H1 (cell line): ENCODE data around the gene EPHB3. TPM values are rescaled to one million over a fixed set of nuclear protein-coding genes. Genes with fewer than 3 reads are reported as not detected.

Source experiments
- CTCF ChIA-PET: fragments of 300-600 bp; sonication (Branson Sonifier 250); formaldehyde crosslinking; loops from one replicate; lab custom pipeline; 2021; ENCODE audit not compliant: partially characterized antibody; lab: Charles Lee
- POLR2A ChIA-PET: fragments of 300-600 bp; sonication (Branson Sonifier 250); formaldehyde crosslinking; loops from one replicate; lab custom pipeline; 2021; ENCODE audit warnings: inconsistent platforms; ENCODE audit not compliant: partially characterized antibody; lab: Charles Lee
- DNase-seq, 2 experiments: peaks; one replicate each; pipeline versions ENCODE4 v3.0.0 to v3.0.0-alpha.2; 2010 to 2022; ENCODE audit warnings: low spot score in 2 of 2, low read depth in 1 of 2, mixed read lengths in 1 of 2
- FAIRE-seq: peaks from 2 replicates; lab custom pipeline; 2011; peaks lifted over from hg19 to GRCh38; lab: Jason Lieb, UNC
- H2AFZ ChIP-seq: 2 replicates; pipeline ENCODE4 v1.8.1; 2012; ENCODE audit warnings: low read length, inconsistent platforms
- H2AK5ac ChIP-seq: 2 replicates; pipeline ENCODE4 v1.6.1; 2013; ENCODE audit warnings: low read depth, low read length
- H2BK120ac ChIP-seq: replicated peaks from 2 replicates; pipeline ENCODE3; 2013; ENCODE audit warnings: low read depth, low read length, inconsistent platforms
- H2BK12ac ChIP-seq: 2 replicates; pipeline ENCODE4 v1.6.1; 2013; ENCODE audit warnings: low read depth, low read length
- H2BK15ac ChIP-seq: 2 replicates; pipeline ENCODE4 v1.6.1; 2013; ENCODE audit warnings: low read length
- H2BK20ac ChIP-seq: 2 replicates; pipeline ENCODE4 v1.6.1; 2013; ENCODE audit warnings: low read length
- H2BK5ac ChIP-seq: 2 replicates; pipeline ENCODE4 v1.6.1; 2013; ENCODE audit warnings: low read depth, low read length
- H3K14ac ChIP-seq: 2 replicates; pipeline ENCODE4 v1.6.1; 2013; ENCODE audit warnings: inconsistent platforms; ENCODE audit not compliant: insufficient read length
- H3K18ac ChIP-seq: 2 replicates; pipeline ENCODE4 v1.6.1; 2013; ENCODE audit warnings: low read length; ENCODE audit errors: extremely low read depth
- H3K23ac ChIP-seq: 2 replicates; pipeline ENCODE4 v1.6.1; 2013; ENCODE audit warnings: inconsistent platforms; ENCODE audit not compliant: insufficient read length
- H3K23me2 ChIP-seq: 2 replicates; pipeline ENCODE4 v1.6.1; 2013; ENCODE audit warnings: low read depth, low read length
- H3K27ac ChIP-seq: 2 replicates; pipeline ENCODE4 v1.6.1; 2011; ENCODE audit warnings: low read depth, low read length, inconsistent platforms
- H3K27me3 ChIP-seq, 4 experiments: replicated peaks in 1 of 4; 1 replicate in 1 of 4; 2 replicates in 3 of 4; pipeline versions ENCODE4 v1.6.1 to v1.8.1; 2011 to 2013; ENCODE audit warnings: low read length in 3 of 4, mild to moderate bottlenecking in 3 of 4, inconsistent platforms in 2 of 4, mixed read lengths in 2 of 4, moderate library complexity in 1 of 4; ENCODE audit not compliant: control insufficient read depth in 3 of 4, insufficient read depth in 3 of 4; ENCODE audit errors: extremely low read depth in 1 of 4
- H3K36me3 ChIP-seq, 4 experiments: 2 replicates each; pipeline versions ENCODE4 v1.6.1 to v1.8.1; 2011 to 2013; ENCODE audit warnings: mild to moderate bottlenecking in 4 of 4, low read length in 3 of 4, moderate library complexity in 2 of 4, control low read depth in 1 of 4, inconsistent platforms in 1 of 4; ENCODE audit not compliant: insufficient read depth in 4 of 4, control insufficient read depth in 2 of 4
- H3K4ac ChIP-seq: replicated peaks from 2 replicates; pipeline ENCODE3; 2013; ENCODE audit warnings: low read length, low read depth, mixed read lengths, inconsistent platforms; ENCODE audit not compliant: insufficient read length
- H3K4me1 ChIP-seq, 4 experiments: replicated peaks in 1 of 4; 1 replicate in 1 of 4; 2 replicates in 3 of 4; pipeline versions ENCODE4 v1.6.1 to v1.8.1; 2011 to 2013; ENCODE audit warnings: low read length in 3 of 4, inconsistent platforms in 2 of 4, mixed read lengths in 1 of 4; ENCODE audit not compliant: insufficient read depth in 4 of 4, control insufficient read depth in 3 of 4
- H3K4me2 ChIP-seq, 2 experiments: 2 replicates each; pipeline versions ENCODE4 v1.6.1 to v1.8.1; 2011 to 2013; ENCODE audit warnings: low read depth in 2 of 2, low read length in 2 of 2, control low read depth in 1 of 2, inconsistent platforms in 1 of 2, mild to moderate bottlenecking in 1 of 2; ENCODE audit not compliant: insufficient read depth in 1 of 2
- H3K4me3 ChIP-seq, 4 experiments: fragments of 200-600, 300-600 bp in 1 of 4; sonication (generic), shearing (Covaris generic), sonication (Bioruptor Twin) in 1 of 4; 2 replicates each; pipeline versions ENCODE4 v1.5.1 to v1.8.1; 2011 to 2016; ENCODE audit warnings: low read length in 4 of 4, low read depth in 3 of 4, control low read depth in 2 of 4, inconsistent platforms in 2 of 4, mild to moderate bottlenecking in 2 of 4, mixed read lengths in 1 of 4, moderate library complexity in 1 of 4; ENCODE audit not compliant: insufficient read depth in 2 of 4; ENCODE audit errors: extremely low read depth in 1 of 4
- H3K56ac ChIP-seq: replicated peaks from 2 replicates; pipeline ENCODE3; 2013; ENCODE audit warnings: low read depth, mild to moderate bottlenecking, mixed read lengths, low read length, inconsistent platforms; ENCODE audit not compliant: insufficient read length
- H3K79me1 ChIP-seq: 2 replicates; pipeline ENCODE4 v1.6.1; 2013; ENCODE audit warnings: low read depth, low read length, control low read depth
- H3K79me2 ChIP-seq, 2 experiments: 2 replicates each; pipeline versions ENCODE4 v1.6.1 to v1.8.1; 2012 to 2013; ENCODE audit warnings: low read length in 2 of 2, mild to moderate bottlenecking in 2 of 2, inconsistent platforms in 1 of 2; ENCODE audit not compliant: insufficient read depth in 2 of 2, control insufficient read depth in 1 of 2
- H3K9ac ChIP-seq, 4 experiments: replicated peaks in 1 of 4; 1 replicate in 1 of 4; 2 replicates in 3 of 4; pipeline versions ENCODE4 v1.6.1 to v1.8.1; 2011 to 2013; ENCODE audit warnings: low read depth in 3 of 4, low read length in 3 of 4, control low read depth in 2 of 4, mild to moderate bottlenecking in 2 of 4, moderate library complexity in 2 of 4, inconsistent platforms in 1 of 4; ENCODE audit errors: extremely low read depth in 1 of 4
- H3K9me3 ChIP-seq, 2 experiments: 2 replicates each; pipeline versions ENCODE4 v1.6.1 to v1.8.1; 2012 to 2013; ENCODE audit warnings: mild to moderate bottlenecking in 2 of 2, moderate library complexity in 2 of 2, control low read depth in 1 of 2, inconsistent platforms in 1 of 2, low read depth in 1 of 2, low read length in 1 of 2, mixed read lengths in 1 of 2; ENCODE audit not compliant: insufficient read depth in 2 of 2
- H4K20me1 ChIP-seq, 2 experiments: replicated peaks in 1 of 2; 2 replicates each; pipeline versions ENCODE3 to v1.8.1; 2011 to 2013; ENCODE audit warnings: inconsistent platforms in 2 of 2, low read length in 2 of 2, mild to moderate bottlenecking in 1 of 2; ENCODE audit not compliant: insufficient read depth in 2 of 2, control insufficient read depth in 1 of 2
- H4K5ac ChIP-seq: 2 replicates; pipeline ENCODE4 v1.6.1; 2013; ENCODE audit warnings: low read length, low read depth, mixed read lengths, inconsistent platforms; ENCODE audit not compliant: insufficient read length
- H4K8ac ChIP-seq: 2 replicates; pipeline ENCODE4 v1.8.0; 2013; ENCODE audit warnings: mild to moderate bottlenecking, moderate library complexity, low read length, inconsistent platforms; ENCODE audit not compliant: insufficient read depth; ENCODE audit errors: extremely low read depth
- H4K91ac ChIP-seq: replicated peaks from 2 replicates; pipeline ENCODE3; 2013; ENCODE audit warnings: low read length, mixed read lengths, inconsistent platforms; ENCODE audit not compliant: insufficient read length
- ASH2L ChIP-seq: fragments of 200-600, 300-600 bp; sonication (generic); IDR thresholded peaks from one replicate; pipeline ENCODE4 v1.7.1; 2017; ENCODE audit warnings: low read length
- CBX8 ChIP-seq: fragments of 300-800, 300-1000 bp; sonication (generic); IDR thresholded peaks from 2 replicates; pipeline ENCODE4 v1.7.1; 2016; ENCODE audit warnings: low read depth, low read length, borderline replicate concordance
- GTF2F1 ChIP-seq: IDR thresholded peaks from 2 replicates; pipeline ENCODE4 v1.6.1; 2012; ENCODE audit warnings: low read depth, low read length, improper control_type of control experiment, borderline replicate concordance
- HDAC6 ChIP-seq: IDR thresholded peaks from one replicate; pipeline ENCODE4 v1.7.1; 2012; ENCODE audit warnings: low read depth, mild to moderate bottlenecking, inconsistent platforms, low read length, moderate library complexity
- POLR2AphosphoS5 ChIP-seq: IDR thresholded peaks from 2 replicates; pipeline ENCODE4 v1.6.1; 2011; ENCODE audit warnings: low read depth, low read length
- RAD21 ChIP-seq, 2 experiments: IDR thresholded peaks in 1 of 2; conservative IDR thresholded peaks in 1 of 2; 2 replicates each; pipeline ENCODE4 v1.6.1; 2011; ENCODE audit warnings: low read depth in 2 of 2, low read length in 2 of 2, improper control_type of control experiment in 1 of 2, inconsistent platforms in 1 of 2, mild to moderate bottlenecking in 1 of 2, moderate library complexity in 1 of 2
- RXRA ChIP-seq: IDR thresholded peaks from 2 replicates; pipeline ENCODE4 v1.6.1; 2011; ENCODE audit warnings: low read depth, mild to moderate bottlenecking, low read length, moderate library complexity; ENCODE audit not compliant: insufficient read depth
- SP4 ChIP-seq: IDR thresholded peaks from 2 replicates; pipeline ENCODE4 v1.6.1; 2012; ENCODE audit warnings: low read length, inconsistent platforms
- TEAD4 ChIP-seq: IDR thresholded peaks from 2 replicates; pipeline ENCODE4 v1.6.1; 2012; ENCODE audit warnings: low read depth, low read length, inconsistent platforms, mixed read lengths
- YY1 ChIP-seq: IDR thresholded peaks from 2 replicates; pipeline ENCODE4 v1.6.1; 2011; ENCODE audit warnings: low read depth, mild to moderate bottlenecking, low read length
- ZNF274 ChIP-seq: IDR thresholded peaks from 2 replicates; pipeline ENCODE4 v1.7.0; 2012; ENCODE audit warnings: low read length, borderline replicate concordance; ENCODE audit errors: extremely low read depth
- WGBS, 2 experiments: shearing (Covaris generic) in 1 of 2; methylation state at CpG; one replicate each; pipeline versions ENCODE4 v1.1.6 to v1.1.7; 2013 to 2015; ENCODE audit warnings: low lambda C conversion rate in 2 of 2, mixed read lengths in 2 of 2, inconsistent platforms in 1 of 2, low coverage in 1 of 2, missing lambda C conversion rate in 1 of 2; ENCODE audit not compliant: insufficient replicate concordance in 2 of 2, insufficient coverage in 1 of 2, insufficient read length in 1 of 2; ENCODE audit errors: extremely low coverage in 1 of 2, missing lambda C conversion rate in 1 of 2; 5-methylcytosine and 5-hydroxymethylcytosine counted together
- polyA plus RNA-seq, 7 experiments: library from polyadenylated mRNA; depleted of rRNA in 3 of 7; stranded (reverse) in 5 of 7; unstranded in 2 of 7; fragments of >200 nt in 5 of 7; fragments of 200-250 nt in 2 of 7; gene quantifications; 1 replicate in 5 of 7; 2 replicates in 1 of 7; 4 replicates in 1 of 7; pipeline versions ENCODE4 v1.2.1 to v1.2.3, GENCODE V29; 2011 to 2013; ENCODE audit warnings: missing spikeins in 2 of 7, mixed read lengths in 2 of 7
- total RNA-seq: library from RNA; stranded (reverse); fragmentation: NEBNext Ultra II Directional; extraction: Animal tissue kit (Norgen Biotek cat#: 25700); gene quantifications from 2 replicates; pipeline ENCODE4 v1.2.1, GENCODE V29; 2021
- TF ChIP-seq, protein P1 (sequence below): IDR thresholded peaks from 2 replicates; pipeline ENCODE4 v1.6.1; 2011; ENCODE audit warnings: low read length, improper control_type of control experiment

Gene EPHB3
- total and polyA plus RNA-seq, 2 of the 8 experiments (the other 6 are each of a cell fraction or from before 2014, with no cell fraction given), result 0.41 to 0.91 TPM

DNA sequence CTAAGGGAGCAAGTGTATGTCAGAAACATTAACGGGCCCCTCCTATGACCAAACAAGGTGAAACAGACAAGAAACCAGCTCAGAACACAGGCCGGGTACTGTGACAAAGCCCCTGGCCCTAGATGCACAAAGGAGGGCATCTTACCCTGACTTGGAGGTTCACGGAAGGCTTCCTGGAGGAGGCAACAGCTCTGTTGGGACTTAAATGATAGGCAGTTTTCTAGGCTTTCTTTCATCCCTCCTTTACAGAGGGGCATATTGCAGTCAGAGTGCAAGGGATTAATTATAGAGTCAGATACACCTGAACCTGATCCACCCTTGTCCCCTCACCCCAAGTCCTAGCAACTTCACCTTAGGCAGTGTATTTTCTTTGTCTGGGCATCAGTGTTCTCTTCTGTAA lies 8.4 kb downstream of the EPHB3 start:
- no peaks in the 10 kb centered on the region for H3K9me3 ChIP-seq
- peak overlapping the region; percentile 74 to 82; a peak in 3 of 4 replicates for H3K4me2 ChIP-seq
- H2BK15ac ChIP-seq, result no peak overlapping the region
- peaks cover 9 to 14% of the 10 kb centered on the region in 2 experiments for H4K20me1 ChIP-seq
- peak overlapping the region; percentile 39; the same call in 1 of the 2 replicates for H2BK5ac ChIP-seq
- no peak overlapping the region for H2AK5ac ChIP-seq
- H3K4me3 ChIP-seq, result peak overlapping the region in 2 of 4 experiments; percentile 1 to 82; a peak in 4 of 8 replicates
- H3K23ac ChIP-seq, result no peak overlapping the region
- H2BK12ac ChIP-seq, result no peak overlapping the region
- H2AFZ ChIP-seq, result no peak overlapping the region
- H3K23me2 ChIP-seq, result peaks cover 16% of the 10 kb centered on the region
- no peak overlapping the region for H3K18ac ChIP-seq
- ChIA-PET CTCF (interaction anchor here (0.9 to 1.8 kb wide), 9 partner anchors 9 to 208 kb away, joined by 3 to 6 read pairs (median 4); partner anchors contain the start of gene EPHB3), POLR2A (interaction anchor here (0.7 to 1.6 kb wide), 5 partner anchors 9 to 88 kb away, joined by 3 to 4 read pairs (median 3); partner anchors contain the start of gene EPHB3)
- H4K8ac ChIP-seq, result no peak overlapping the region
- no peak for DNase-seq
- no peaks in the 10 kb centered on the region for H3K79me1 ChIP-seq
- H3K4me1 ChIP-seq, result peaks cover 2 to 48% (median 38%) of the 10 kb centered on the region in 4 experiments
- no peaks in the 10 kb centered on the region for H3K36me3 ChIP-seq
- 57% methylated on average over 3 of the region's 3 CpGs; no CpG with 5 or more reads in 1 of the 2 experiments for WGBS, 2 experiments
- FAIRE-seq, result no peak
- no peak overlapping the region for H3K56ac ChIP-seq
- no peak overlapping the region for H4K5ac ChIP-seq
- H3K9ac ChIP-seq, result no peak overlapping the region
- no peak overlapping the region for H4K91ac ChIP-seq
- peaks cover 52 to 87% (median 76%) of the 10 kb centered on the region in 4 experiments for H3K27me3 ChIP-seq
- H2BK120ac ChIP-seq, result no peak overlapping the region
- no peak overlapping the region for H3K4ac ChIP-seq
- no peak overlapping the region for H2BK20ac ChIP-seq
- no peak overlapping the region for H3K27ac ChIP-seq
- no peak overlapping the region for H3K14ac ChIP-seq
- no peaks in the 10 kb centered on the region for H3K79me2 ChIP-seq
- no peak for TF ChIP-seq RAD21 (IDR thresholded peaks at IDR 0.05 in 1 of 2, conservative IDR thresholded peaks at IDR 0.05 in 1 of 2; ENCODE audit: low read depth in 2 of 2, low read length in 2 of 2)
- TF ChIP-seq ASH2L, result no peak
- TF ChIP-seq, protein P1, sequence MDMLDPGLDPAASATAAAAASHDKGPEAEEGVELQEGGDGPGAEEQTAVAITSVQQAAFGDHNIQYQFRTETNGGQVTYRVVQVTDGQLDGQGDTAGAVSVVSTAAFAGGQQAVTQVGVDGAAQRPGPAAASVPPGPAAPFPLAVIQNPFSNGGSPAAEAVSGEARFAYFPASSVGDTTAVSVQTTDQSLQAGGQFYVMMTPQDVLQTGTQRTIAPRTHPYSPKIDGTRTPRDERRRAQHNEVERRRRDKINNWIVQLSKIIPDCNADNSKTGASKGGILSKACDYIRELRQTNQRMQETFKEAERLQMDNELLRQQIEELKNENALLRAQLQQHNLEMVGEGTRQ, result no peak
- no peak for TF ChIP-seq SP4
- no peak for TF ChIP-seq CBX8
- no peak for TF ChIP-seq RXRA
- no peak for TF ChIP-seq TEAD4
- TF ChIP-seq ZNF274, result no peak
- no peak for TF ChIP-seq HDAC6
- no peak for TF ChIP-seq YY1
- no peak for TF ChIP-seq POLR2AphosphoS5
- no peak for TF ChIP-seq GTF2F1
